Pancreas (tissue), 10 donors: ENCODE results near the gene NFIA. TPM values are rescaled to one million over a fixed set of nuclear protein-coding genes. Genes with fewer than 3 reads are reported as not detected.
"Not testable (repeated sequence)": the region's sequence is repeated elsewhere in the genome, so short reads cannot be mapped to it uniquely, and the experiment has no call there.

Source experiments
- ATAC-seq, 4 donors: fragments of 200-7000 bp; cut with Tn5 transposase; one replicate each; pipeline versions ENCODE4 v1.8.0 to v1.9.1; 2020; ENCODE audit warnings: mild to moderate bottlenecking in 4 of 4, moderate library complexity in 4 of 4
- DNase-seq, 6 donors: peaks; one replicate each; pipeline ENCODE4 v3.0.0-alpha.2; 2020
- FAIRE-seq: peaks from 2 replicates; lab custom pipeline; 2012; peaks lifted over from hg19 to GRCh38; lab: Jason Lieb, UNC
- H3K27ac ChIP-seq, 4 donors: fragments of 200-600 bp; sonication (generic); 1 replicate in 3 of 4; 2 replicates in 1 of 4; pipeline versions ENCODE4 v1.5.0 to v1.8.0; 2020
- H3K27me3 ChIP-seq, 4 donors: fragments of 200-600 bp; one replicate each; pipeline ENCODE4 v1.8.0; 2021
- H3K36me3 ChIP-seq, 3 donors: fragments of 200-600 bp; sonication (generic) in 1 of 3; one replicate each; pipeline versions ENCODE4 v1.5.0 to v1.8.0; 2020 to 2021
- H3K4me1 ChIP-seq, 3 donors: fragments of 200-600 bp; one replicate each; pipeline ENCODE4 v1.8.0; 2021
- H3K4me3 ChIP-seq, 4 donors: fragments of 200-600 bp; sonication (generic) in 2 of 4; one replicate each; pipeline versions ENCODE4 v1.5.0 to v1.8.0; 2020 to 2021
- H3K9me3 ChIP-seq, 4 donors: fragments of 200-600 bp; one replicate each; pipeline ENCODE4 v1.8.0; 2021
- WGBS, 2 donors: extraction: QIAGEN DNeasy Blood & Tissue Kit; methylation state at CpG; one replicate each; pipeline ENCODE4 v1.1.7; 2013; 5-methylcytosine and 5-hydroxymethylcytosine counted together
- intact Hi-C, 3 donors: fragments of 100-400 bp; cut with DNase I; formaldehyde crosslinking; loops; one replicate each; pipeline versions ENCODE4 v1.11.1 to v1.14.2; 2022
- polyA plus RNA-seq, 2 donors: library from polyadenylated mRNA; stranded (reverse); fragments of 200-250 nt; gene quantifications; one replicate each; pipeline ENCODE4 v1.2.3, GENCODE V29; 2013
- total RNA-seq, 6 donors: library from RNA; stranded (reverse); fragmentation: NEBNext Ultra II Directional in 4 of 6; extraction: Animal tissue kit (Norgen Biotek cat#: 25700) in 4 of 6; gene quantifications; one replicate each; pipeline versions ENCODE4 v1.2.1 to v1.2.4, GENCODE V29; 2021 to 2023
- TF ChIP-seq, protein P1 (sequence below), 4 donors: fragments of 200-600 bp; sonication (generic) in 3 of 4; IDR thresholded peaks; one replicate each; pipeline versions ENCODE4 v1.5.0 to v1.8.0; 2021; ENCODE audit warnings: antibody characterized with exemption in 4 of 4
- donor health status: healthy with polysubstance abuse.
- donor health status: DM: no; HTN: no; CAD: no; lungs with moderate emphysema.
- donor health status: DM: no; HTN: no; CAD: no.
- donor health status: control.
- donor health status: control.
- donor health status: Bipolar disorder and iron deficiency.
- donor health status: DM: yes; HTN: yes; CAD: no.
- donor health status: DM: no; HTN: no; CAD: no.
- donor health status: DM: no; HTN: no; CAD: no.
- donor health status: DM: yes; HTN: yes; CAD: no.

NFIA gene
- total and polyA plus RNA-seq, 8 donors = 4.9 to 48.1 (median 30.2) TPM

DNA sequence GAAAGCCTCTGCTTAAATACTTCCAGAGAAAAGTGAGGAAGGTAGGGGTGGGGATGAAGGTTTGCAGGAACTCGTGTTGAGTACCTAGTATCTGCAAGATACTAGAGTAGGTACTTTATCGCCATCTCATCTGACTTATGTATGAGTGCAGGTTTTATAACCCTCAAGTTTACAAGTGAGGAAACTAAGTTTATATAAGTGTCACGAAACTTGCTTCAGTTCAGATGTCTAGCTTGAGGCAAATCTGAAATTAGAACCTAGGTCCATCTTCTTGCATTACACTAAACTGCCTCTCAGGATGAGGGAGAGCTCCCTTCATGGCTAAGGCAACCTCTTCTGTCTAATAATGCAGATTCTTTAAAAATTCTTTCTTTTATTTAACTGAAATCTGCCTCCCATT is 43.5 kb downstream of the NFIA start:
- no peak for DNase-seq
- 65% methylated on average over 3 of the region's 3 CpGs for WGBS, 2 donors
- TF ChIP-seq, protein P1, sequence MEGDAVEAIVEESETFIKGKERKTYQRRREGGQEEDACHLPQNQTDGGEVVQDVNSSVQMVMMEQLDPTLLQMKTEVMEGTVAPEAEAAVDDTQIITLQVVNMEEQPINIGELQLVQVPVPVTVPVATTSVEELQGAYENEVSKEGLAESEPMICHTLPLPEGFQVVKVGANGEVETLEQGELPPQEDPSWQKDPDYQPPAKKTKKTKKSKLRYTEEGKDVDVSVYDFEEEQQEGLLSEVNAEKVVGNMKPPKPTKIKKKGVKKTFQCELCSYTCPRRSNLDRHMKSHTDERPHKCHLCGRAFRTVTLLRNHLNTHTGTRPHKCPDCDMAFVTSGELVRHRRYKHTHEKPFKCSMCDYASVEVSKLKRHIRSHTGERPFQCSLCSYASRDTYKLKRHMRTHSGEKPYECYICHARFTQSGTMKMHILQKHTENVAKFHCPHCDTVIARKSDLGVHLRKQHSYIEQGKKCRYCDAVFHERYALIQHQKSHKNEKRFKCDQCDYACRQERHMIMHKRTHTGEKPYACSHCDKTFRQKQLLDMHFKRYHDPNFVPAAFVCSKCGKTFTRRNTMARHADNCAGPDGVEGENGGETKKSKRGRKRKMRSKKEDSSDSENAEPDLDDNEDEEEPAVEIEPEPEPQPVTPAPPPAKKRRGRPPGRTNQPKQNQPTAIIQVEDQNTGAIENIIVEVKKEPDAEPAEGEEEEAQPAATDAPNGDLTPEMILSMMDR (IDR thresholded peaks at IDR 0.05) = no peak
- FAIRE-seq = no peak
- H3K4me1 ChIP-seq = peaks cover 15 to 31% (median 30%) of the 10 kb centered on the region in 3 donors
- no peak overlapping the region for H3K4me3 ChIP-seq
- H3K36me3 ChIP-seq = no peaks in the 10 kb centered on the region
- no peaks in the 10 kb centered on the region for H3K9me3 ChIP-seq
- intact Hi-C loops = no loop called here
- no peak for ATAC-seq
- peak overlapping the region in 1 of 4 donors; percentile 12 for H3K27ac ChIP-seq
- no peaks in the 10 kb centered on the region for H3K27me3 ChIP-seq

DNA sequence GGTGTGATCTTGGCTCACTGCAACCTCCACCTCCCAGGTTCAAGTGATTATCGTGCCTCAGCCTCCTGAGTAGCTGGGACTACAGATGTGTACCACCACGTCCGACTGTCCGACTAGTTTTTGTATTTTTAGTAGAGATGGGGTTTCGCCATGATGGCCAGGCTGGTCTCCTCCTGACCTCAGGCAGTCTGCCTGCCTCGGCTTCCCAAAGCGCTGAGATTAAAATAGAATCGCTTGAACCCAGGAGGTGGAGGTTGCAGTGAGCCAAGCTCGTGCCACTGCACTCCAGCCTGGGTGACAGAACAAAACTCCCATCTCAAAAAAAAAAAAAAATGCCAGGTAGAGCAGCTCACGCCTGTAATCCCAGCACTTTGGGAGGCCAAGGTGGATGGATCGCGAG is 44.5 kb downstream of the NFIA start:
- intact Hi-C loops, ATAC-seq, H3K36me3 ChIP-seq: not testable (repeated sequence)

DNA sequence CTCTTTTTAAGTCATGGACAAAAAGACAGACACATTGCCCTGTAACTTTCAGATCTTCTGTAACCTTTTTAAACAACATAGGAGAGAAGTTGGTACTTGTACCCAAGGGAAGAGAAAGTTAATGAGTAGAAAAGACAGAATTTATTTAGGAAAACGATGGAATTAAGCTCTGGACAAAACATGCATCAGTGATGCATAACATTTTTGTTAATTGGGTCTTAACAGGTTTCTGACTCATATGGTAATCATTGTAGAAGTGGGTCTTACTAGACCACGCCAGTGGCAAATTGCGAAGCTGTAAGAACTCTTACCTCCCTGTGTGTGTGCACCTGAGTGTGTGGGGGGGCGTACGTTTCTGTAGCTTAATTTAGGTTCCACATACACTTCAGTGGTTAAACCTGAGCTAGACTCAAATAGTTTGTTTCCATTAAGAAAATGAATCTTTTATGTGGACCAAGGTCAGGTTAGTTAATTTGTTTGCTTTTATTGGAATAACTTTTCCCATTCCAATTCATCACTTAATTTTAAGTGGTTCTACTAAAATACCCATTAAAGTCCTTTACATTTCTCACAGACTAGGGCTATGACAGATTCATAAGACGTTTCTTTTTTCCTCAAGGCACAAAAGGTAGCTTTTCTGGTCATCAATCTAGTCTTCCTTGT is 48.1 kb downstream of the NFIA start:
- H3K27ac ChIP-seq = no peak overlapping the region
- no peak overlapping the region for H3K4me3 ChIP-seq
- DNase-seq (no peak), ATAC-seq (no peak), FAIRE-seq (no peak)
- WGBS, 2 donors = 77 to 84% methylated on average over 6 of the region's 6 CpGs
- TF ChIP-seq, protein P1 (IDR thresholded peaks at IDR 0.05) = no peak
- H3K27me3 ChIP-seq = no peaks in the 10 kb centered on the region
- intact Hi-C loops = no loop called here
- H3K9me3 ChIP-seq = no peaks in the 10 kb centered on the region
- no peaks in the 10 kb centered on the region for H3K36me3 ChIP-seq
- H3K4me1 ChIP-seq = peaks cover 0 to 18% (median 14%) of the 10 kb centered on the region in 3 donors

More for the DNA sequence above, 44.5 kb downstream of the NFIA start:
- WGBS, 2 donors = 97% methylated on average over 12 of the region's 12 CpGs
- peaks cover 6 to 26% (median 21%) of the 10 kb centered on the region in 3 donors for H3K4me1 ChIP-seq
- H3K9me3 ChIP-seq, H3K27me3 ChIP-seq, FAIRE-seq, DNase-seq, H3K27ac ChIP-seq, H3K4me3 ChIP-seq: not testable (repeated sequence)

DNA sequence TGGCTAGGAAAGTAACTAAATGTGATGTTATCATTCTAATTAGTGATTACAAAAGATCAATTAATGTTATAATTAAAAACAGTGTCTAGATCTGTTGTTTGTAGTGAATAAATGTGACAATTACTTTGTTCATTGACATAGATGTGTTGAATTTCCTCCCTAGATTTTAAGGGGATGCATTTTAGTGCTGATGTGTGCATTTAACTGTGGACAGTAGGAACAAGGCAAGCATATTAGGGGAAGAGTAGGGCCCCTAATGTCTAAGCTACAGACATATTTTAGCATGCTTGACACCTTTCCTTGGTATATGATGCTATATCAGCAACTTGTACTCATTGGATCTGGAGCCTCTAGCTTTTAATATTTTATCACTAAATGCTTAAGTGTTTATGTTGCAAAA is 48.9 kb downstream of the NFIA start:
- FAIRE-seq (no peak), ATAC-seq (no peak), DNase-seq (no peak)
- Histone ChIP-seq H3K27me3 (no peaks in the 10 kb centered on the region), H3K36me3 (no peaks in the 10 kb centered on the region), H3K9me3 (no peaks in the 10 kb centered on the region), H3K4me3 (no peak overlapping the region), H3K27ac (no peak overlapping the region), H3K4me1 (peaks cover 0 to 15% (median 9%) of the 10 kb centered on the region in 3 donors)
- intact Hi-C loops = no loop called here
- TF ChIP-seq, protein P1 (IDR thresholded peaks at IDR 0.05) = no peak

DNA sequence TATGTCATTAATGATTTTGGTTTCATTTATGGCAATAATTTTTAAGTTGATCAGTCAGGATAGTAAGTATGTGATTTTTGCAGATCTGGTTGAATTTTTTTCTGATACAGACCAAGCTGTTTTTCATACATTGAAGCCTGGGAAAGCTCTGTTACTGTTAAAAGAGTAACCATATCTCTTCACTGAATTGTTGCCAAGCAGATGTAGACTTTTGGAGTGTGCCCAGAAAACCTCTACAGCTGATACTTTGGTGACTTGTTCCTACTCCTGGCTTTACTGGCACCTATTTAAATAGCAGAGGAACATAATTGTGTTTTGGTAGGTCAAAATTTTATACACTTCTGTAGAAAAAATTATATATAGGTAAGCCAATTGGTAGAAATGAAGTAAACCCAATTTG is 49.4 kb downstream of the NFIA start:
- FAIRE-seq = no peak
- Histone ChIP-seq H3K4me1 (peaks cover 0 to 15% (median 9%) of the 10 kb centered on the region in 3 donors), H3K27me3 (no peaks in the 10 kb centered on the region), H3K27ac (peak overlapping the region in 2 of 4 donors; percentile 15 to 47), H3K36me3 (no peaks in the 10 kb centered on the region), H3K9me3 (no peaks in the 10 kb centered on the region), H3K4me3 (no peak overlapping the region)
- TF ChIP-seq, protein P1 (IDR thresholded peaks at IDR 0.05) = no peak
- peak in 3 of 4 donors; percentile 44 to 67 (median 51) for ATAC-seq
- intact Hi-C loops = no loop called here
- no peak for DNase-seq
